Gastrocnemius medialis (tissue), 4 donors: ENCODE measurements around the gene UGT1A3. TPM values are rescaled to one million over a fixed set of nuclear protein-coding genes. Genes with fewer than 3 reads are reported as not detected.

Experiments
- ATAC-seq, 2 donors: fragments of 150-250 bp; one replicate each; pipeline ENCODE4 v1.9.1; 2016
- DNase-seq, 2 donors: peaks; one replicate each; pipeline ENCODE4 v3.0.0-alpha.2; 2019
- H3K27ac ChIP-seq, 4 donors: fragments of 200-600 bp; sonication (generic); 1 replicate in 1 of 4; 2 replicates in 3 of 4; pipeline ENCODE4 v1.5.1; 2016 to 2018; ENCODE audit warnings: mild to moderate bottlenecking in 2 of 4, moderate library complexity in 1 of 4
- H3K27me3 ChIP-seq, 3 donors: fragments of 200-600 bp; sonication (generic) in 2 of 3; 1 replicate in 1 of 3; 2 replicates in 2 of 3; pipeline versions ENCODE4 v1.5.1 to v1.6.0; 2016 to 2019; ENCODE audit warnings: mild to moderate bottlenecking in 1 of 3, moderate library complexity in 1 of 3
- H3K36me3 ChIP-seq, 2 donors: fragments of 200-600 bp; sonication (generic) in 1 of 2; one replicate each; pipeline ENCODE4 v1.5.1; 2017 to 2018
- H3K4me1 ChIP-seq, 2 donors: fragments of 200-600 bp; sonication (generic) in 1 of 2; one replicate each; pipeline ENCODE4 v1.5.1; 2016 to 2017; ENCODE audit warnings: mild to moderate bottlenecking in 2 of 2
- H3K4me3 ChIP-seq, 4 donors: fragments of 200-600 bp; sonication (generic) in 3 of 4; 1 replicate in 1 of 4; 2 replicates in 3 of 4; pipeline ENCODE4 v1.5.1; 2016 to 2019; ENCODE audit warnings: mild to moderate bottlenecking in 2 of 4
- H3K9me3 ChIP-seq, 3 donors: fragments of 200-600 bp; sonication (generic) in 2 of 3; 1 replicate in 1 of 3; 2 replicates in 2 of 3; pipeline ENCODE4 v1.5.1; 2016 to 2019
- CTCF ChIP-seq, 5 experiments: fragments of 450-650 bp in 3 of 5; fragments of 200-600 bp in 2 of 5; sonication (generic) in 2 of 5; IDR thresholded peaks in 4 of 5; conservative IDR thresholded peaks in 1 of 5; 1 replicate in 4 of 5; 2 replicates in 1 of 5; pipeline ENCODE4 v1.5.1; 2016 to 2019; ENCODE audit warnings: antibody characterized with exemption in 5 of 5, mild to moderate bottlenecking in 3 of 5, moderate library complexity in 3 of 5
- POLR2A ChIP-seq, 2 donors: fragments of 450-650 bp; IDR thresholded peaks; one replicate each; pipeline ENCODE4 v1.6.1; 2017; ENCODE audit warnings: antibody characterized with exemption in 2 of 2, mild to moderate bottlenecking in 2 of 2, moderate library complexity in 2 of 2
- in situ Hi-C, 4 donors: fragments of 200-750 bp; cut with MboI; loops; one replicate each; pipeline versions ENCODE4 v1.15.0 to v1.8.0; 2017; ENCODE audit warnings: low sequenced_read_pairs in 4 of 4
- intact Hi-C: fragments of 100-400 bp; cut with DNase I; formaldehyde crosslinking; loops from one replicate; pipeline ENCODE4 v1.15.1; 2023; ENCODE audit warnings: low total_unique reads
- total RNA-seq, 4 donors: library from RNA; depleted of rRNA; stranded (reverse); fragments of >200 nt; gene quantifications; one replicate each; pipeline versions ENCODE4 v1.1.0 to v1.2.3, GENCODE V29; 2016

The UGT1A3 gene
- total RNA-seq, 4 donors from 2014 or later = 0.16 TPM; not detected in 3

- intact Hi-C loops (no loop called here), in situ Hi-C loops (no loop called here)
- no peak overlapping the region for H3K4me3 ChIP-seq
- no peaks in the 10 kb centered on the region for H3K36me3 ChIP-seq
- no peak for ATAC-seq
- no peaks in the 10 kb centered on the region for H3K9me3 ChIP-seq
- DNase-seq = no peak
- H3K27ac ChIP-seq = no peak overlapping the region
- peaks cover 0 to 2% (median 0%) of the 10 kb centered on the region in 3 donors for H3K27me3 ChIP-seq
- TF ChIP-seq CTCF (IDR thresholded peaks at IDR 0.05 in 4 of 5, conservative IDR thresholded peaks at IDR 0.05 in 1 of 5) = no peak
- no peak for TF ChIP-seq POLR2A (IDR thresholded peaks at IDR 0.05)
- H3K4me1 ChIP-seq = no peaks in the 10 kb centered on the region
Observed at GRCh38 chr2:233768076-233768475, 39.2 kb downstream of the UGT1A3 start.

- intact Hi-C loops = no loop called here
- Histone ChIP-seq H3K9me3 (no peaks in the 10 kb centered on the region), H3K27me3 (peaks cover 0 to 2% (median 0%) of the 10 kb centered on the region in 3 donors), H3K36me3 (no peaks in the 10 kb centered on the region), H3K4me1 (no peaks in the 10 kb centered on the region), H3K4me3 (no peak overlapping the region), H3K27ac (no peak overlapping the region)
- ATAC-seq (no peak), DNase-seq (no peak)
- in situ Hi-C loops = no loop called here
- TF ChIP-seq CTCF (IDR thresholded peaks at IDR 0.05 in 4 of 5, conservative IDR thresholded peaks at IDR 0.05 in 1 of 5) (no peak), POLR2A (IDR thresholded peaks at IDR 0.05) (no peak)
Observed at GRCh38 chr2:233769260-233769659, 40.4 kb downstream of the UGT1A3 start.

GRCh38 chr2:233772153-233772552 is 43.3 kb downstream of the UGT1A3 start:
- intact Hi-C loops (no loop called here), in situ Hi-C loops (no loop called here)
- no peaks in the 10 kb centered on the region for H3K36me3 ChIP-seq
- no peak for DNase-seq
- no peak overlapping the region for H3K27ac ChIP-seq
- ATAC-seq = no peak
- H3K27me3 ChIP-seq = peaks cover 0 to 2% (median 0%) of the 10 kb centered on the region in 3 donors
- H3K4me1 ChIP-seq = no peaks in the 10 kb centered on the region
- no peak overlapping the region for H3K4me3 ChIP-seq
- TF ChIP-seq CTCF (IDR thresholded peaks at IDR 0.05 in 4 of 5, conservative IDR thresholded peaks at IDR 0.05 in 1 of 5) = no peak
- no peak for TF ChIP-seq POLR2A (IDR thresholded peaks at IDR 0.05)
- H3K9me3 ChIP-seq = no peaks in the 10 kb centered on the region

GRCh38 chr2:233772583-233772982 is 43.7 kb downstream of the UGT1A3 start:
- intact Hi-C loops = no loop called here

More at GRCh38 chr2:233772583-233772982, 43.7 kb downstream of the UGT1A3 start:
- no peak overlapping the region for H3K4me3 ChIP-seq
- ATAC-seq = no peak
- H3K4me1 ChIP-seq = no peaks in the 10 kb centered on the region
- H3K27me3 ChIP-seq = peaks cover 0 to 2% (median 0%) of the 10 kb centered on the region in 3 donors
- H3K27ac ChIP-seq = no peak overlapping the region
- TF ChIP-seq POLR2A (IDR thresholded peaks at IDR 0.05) = no peak
- TF ChIP-seq CTCF (IDR thresholded peaks at IDR 0.05 in 4 of 5, conservative IDR thresholded peaks at IDR 0.05 in 1 of 5) = no peak
- in situ Hi-C loops = no loop called here
- H3K9me3 ChIP-seq = no peaks in the 10 kb centered on the region
- no peaks in the 10 kb centered on the region for H3K36me3 ChIP-seq
- DNase-seq = no peak
